Thyroid gland (tissue), 4 donors: ENCODE results near the gene ARHGDIB. TPM values are rescaled to one million over a fixed set of nuclear protein-coding genes. Genes with fewer than 3 reads are reported as not detected.

Experiments used
- DNase-seq, 2 donors: peaks; one replicate each; pipeline ENCODE4 v3.0.0-alpha.2; 2019
- H3K27ac ChIP-seq, 3 donors: fragments of 200-600 bp; sonication (generic); 1 replicate in 2 of 3; 2 replicates in 1 of 3; pipeline ENCODE4 v1.5.1; 2016 to 2019; ENCODE audit warnings: mild to moderate bottlenecking in 1 of 3, moderate library complexity in 1 of 3
- H3K27me3 ChIP-seq: fragments of 200-600 bp; sonication (generic); one replicate; pipeline ENCODE4 v1.5.1; 2019
- H3K36me3 ChIP-seq, 2 donors: fragments of 200-600 bp; sonication (generic); one replicate each; pipeline ENCODE4 v1.5.1; 2016 to 2019
- H3K4me1 ChIP-seq, 2 donors: fragments of 200-600 bp; sonication (generic); one replicate each; pipeline ENCODE4 v1.5.1; 2017 to 2019
- H3K4me3 ChIP-seq, 3 donors: fragments of 200-600 bp; sonication (generic); replicated peaks in 1 of 3; 1 replicate in 2 of 3; 2 replicates in 1 of 3; pipeline ENCODE4 v1.5.1; 2016; ENCODE audit warnings: mild to moderate bottlenecking in 1 of 3
- H3K9me3 ChIP-seq: fragments of 200-600 bp; sonication (generic); one replicate; pipeline ENCODE4 v1.5.1; 2017
- POLR2A ChIP-seq, 2 donors: fragments of 450-650 bp; IDR thresholded peaks; one replicate each; pipeline ENCODE4 v1.6.1; 2017; ENCODE audit warnings: antibody characterized with exemption in 2 of 2, mild to moderate bottlenecking in 2 of 2, moderate library complexity in 1 of 2
- WGBS, 2 donors: methylation state at CpG; one replicate each; pipeline ENCODE4 v1.1.5; 2017; 5-methylcytosine and 5-hydroxymethylcytosine counted together
- intact Hi-C: fragments of 100-400 bp; cut with DNase I; formaldehyde crosslinking; loops from one replicate; pipeline ENCODE4 v1.15.1; 2023
- total RNA-seq, 4 donors: library from RNA; depleted of rRNA; stranded (reverse); fragments of >200 nt; gene quantifications; one replicate each; pipeline ENCODE4 v1.2.3, GENCODE V29; 2016
- TF ChIP-seq, protein P1 (sequence below), 6 experiments: fragments of 200-600 bp in 3 of 6; fragments of 450-650 bp in 3 of 6; sonication (generic) in 3 of 6; IDR thresholded peaks; one replicate each; pipeline ENCODE4 v1.5.1; 2016 to 2019; ENCODE audit warnings: antibody characterized with exemption in 6 of 6, mild to moderate bottlenecking in 2 of 6, inconsistent platforms in 1 of 6, moderate library complexity in 1 of 6

The ARHGDIB gene
- total RNA-seq, 4 donors from 2014 or later, result 54.4 to 107 (median 65.9) TPM

DNA sequence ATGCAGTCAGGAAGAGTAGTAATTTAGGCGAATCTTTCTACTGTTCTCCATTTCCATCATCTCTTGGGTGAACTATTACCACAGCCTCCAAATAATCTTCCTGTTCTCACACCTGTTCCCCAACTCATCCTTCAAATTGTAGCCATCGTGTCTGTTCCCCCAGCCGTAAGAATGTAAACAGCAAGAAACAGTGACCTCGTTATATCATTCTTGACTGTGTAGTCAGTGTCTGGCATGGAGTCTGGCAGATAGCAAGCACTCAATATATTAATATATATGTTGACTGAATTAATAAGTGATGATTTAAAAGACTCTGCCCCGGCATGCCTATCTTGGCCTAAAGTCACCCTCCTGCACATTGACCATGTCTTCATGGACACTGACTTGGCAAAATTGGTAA is 31.7 kb upstream of the ARHGDIB start:
- TF ChIP-seq, protein P1, sequence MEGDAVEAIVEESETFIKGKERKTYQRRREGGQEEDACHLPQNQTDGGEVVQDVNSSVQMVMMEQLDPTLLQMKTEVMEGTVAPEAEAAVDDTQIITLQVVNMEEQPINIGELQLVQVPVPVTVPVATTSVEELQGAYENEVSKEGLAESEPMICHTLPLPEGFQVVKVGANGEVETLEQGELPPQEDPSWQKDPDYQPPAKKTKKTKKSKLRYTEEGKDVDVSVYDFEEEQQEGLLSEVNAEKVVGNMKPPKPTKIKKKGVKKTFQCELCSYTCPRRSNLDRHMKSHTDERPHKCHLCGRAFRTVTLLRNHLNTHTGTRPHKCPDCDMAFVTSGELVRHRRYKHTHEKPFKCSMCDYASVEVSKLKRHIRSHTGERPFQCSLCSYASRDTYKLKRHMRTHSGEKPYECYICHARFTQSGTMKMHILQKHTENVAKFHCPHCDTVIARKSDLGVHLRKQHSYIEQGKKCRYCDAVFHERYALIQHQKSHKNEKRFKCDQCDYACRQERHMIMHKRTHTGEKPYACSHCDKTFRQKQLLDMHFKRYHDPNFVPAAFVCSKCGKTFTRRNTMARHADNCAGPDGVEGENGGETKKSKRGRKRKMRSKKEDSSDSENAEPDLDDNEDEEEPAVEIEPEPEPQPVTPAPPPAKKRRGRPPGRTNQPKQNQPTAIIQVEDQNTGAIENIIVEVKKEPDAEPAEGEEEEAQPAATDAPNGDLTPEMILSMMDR (IDR thresholded peaks at IDR 0.05), result no peak
- no peak for TF ChIP-seq POLR2A (IDR thresholded peaks at IDR 0.05)
- Histone ChIP-seq H3K27ac (no peak overlapping the region), H3K4me1 (peaks cover 10 to 21% of the 10 kb centered on the region in 2 donors), H3K36me3 (no peaks in the 10 kb centered on the region), H3K27me3 (no peaks in the 10 kb centered on the region), H3K9me3 (no peaks in the 10 kb centered on the region), H3K4me3 (no peak overlapping the region)
- 97% methylated on average over 5 of the region's 5 CpGs for WGBS, 2 donors
- intact Hi-C loops, result loop anchor here (10.0 kb wide), 1 partner anchor 58 kb away; the partner anchor contains the start of gene ERP27
- no peak for DNase-seq

DNA sequence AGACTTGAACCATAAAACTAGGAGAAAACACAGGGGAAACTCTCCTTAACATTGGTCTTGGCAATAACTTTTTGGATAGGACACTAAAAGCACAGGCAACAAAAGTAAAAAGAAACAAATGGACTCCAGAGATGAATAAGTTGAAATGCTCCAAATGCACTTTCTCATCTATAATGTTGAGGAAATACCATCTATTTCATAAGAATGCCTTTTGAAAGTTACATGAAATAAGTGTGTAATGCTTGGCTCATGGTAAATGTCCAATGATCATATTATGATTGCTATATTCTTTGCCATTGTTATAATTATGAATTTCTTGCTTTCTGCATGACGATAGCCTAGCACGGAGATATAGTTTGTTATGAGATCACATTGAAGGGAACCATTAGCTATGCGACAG is 31.3 kb upstream of the ARHGDIB start:
- TF ChIP-seq, protein P1 (IDR thresholded peaks at IDR 0.05), result no peak
- no peak for TF ChIP-seq POLR2A (IDR thresholded peaks at IDR 0.05)
- Histone ChIP-seq H3K4me1 (peaks cover 10 to 21% of the 10 kb centered on the region in 2 donors), H3K27ac (no peak overlapping the region), H3K4me3 (no peak overlapping the region), H3K36me3 (no peaks in the 10 kb centered on the region), H3K27me3 (no peaks in the 10 kb centered on the region), H3K9me3 (no peaks in the 10 kb centered on the region)
- WGBS, 2 donors, result 94 to 96% methylated on average over 3 of the region's 3 CpGs
- intact Hi-C loops, result loop anchor here (10.0 kb wide), 1 partner anchor 58 kb away; the partner anchor contains the start of gene ERP27
- no peak for DNase-seq

DNA sequence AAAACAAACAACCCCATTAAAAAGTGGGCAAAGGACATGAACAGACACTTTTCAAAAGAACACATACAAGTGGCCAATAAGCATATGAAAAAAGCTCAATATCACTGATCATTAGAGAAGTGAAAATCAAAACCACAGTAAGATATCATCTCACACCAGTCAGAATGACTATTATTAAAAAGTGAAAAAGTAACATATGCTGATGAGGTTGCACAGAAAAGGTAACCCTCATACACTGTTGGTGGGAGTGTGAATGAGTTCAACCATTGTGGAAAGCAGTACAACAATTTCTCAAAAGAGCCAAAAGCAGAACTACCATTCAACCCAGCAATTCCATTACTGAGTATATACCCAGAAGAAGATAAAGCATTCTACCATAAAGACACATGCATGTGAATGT is 29.7 kb upstream of the ARHGDIB start:
- H3K27me3 ChIP-seq, result no peaks in the 10 kb centered on the region
- no peak overlapping the region for H3K4me3 ChIP-seq
- H3K4me1 ChIP-seq, result peaks cover 10 to 21% of the 10 kb centered on the region in 2 donors
- TF ChIP-seq, protein P1 (IDR thresholded peaks at IDR 0.05), result no peak
- no peak for TF ChIP-seq POLR2A (IDR thresholded peaks at IDR 0.05)
- H3K36me3 ChIP-seq, result no peaks in the 10 kb centered on the region
- H3K27ac ChIP-seq, result no peak overlapping the region
- no peak for DNase-seq
- intact Hi-C loops, result loop anchor here (10.0 kb wide), 1 partner anchor 56 kb away; the partner anchor contains the start of gene ERP27
- H3K9me3 ChIP-seq, result no peaks in the 10 kb centered on the region

DNA sequence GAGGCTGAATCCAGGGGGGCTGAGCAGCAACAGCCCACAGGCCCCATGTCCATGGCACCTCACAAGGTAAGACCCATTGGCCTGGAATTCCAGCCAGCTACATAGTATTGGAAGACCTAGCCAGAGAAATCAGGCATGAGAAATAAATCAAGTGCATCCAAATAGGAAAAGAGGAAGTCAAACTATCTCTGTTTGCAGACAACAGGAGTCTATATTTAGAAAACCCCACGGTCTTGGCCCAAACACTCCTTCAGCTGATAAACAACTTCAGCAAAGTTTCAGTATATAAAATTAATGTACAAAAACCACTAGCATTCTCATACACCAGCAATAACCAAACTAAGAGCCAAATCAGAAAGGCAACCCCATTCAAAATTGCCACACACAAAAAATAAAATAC is 28.4 kb upstream of the ARHGDIB start:
- intact Hi-C loops, result loop anchor here (10.0 kb wide), 1 partner anchor 55 kb away; the partner anchor contains the start of gene ERP27
- Histone ChIP-seq H3K36me3 (no peaks in the 10 kb centered on the region), H3K4me1 (peaks cover 6 to 14% of the 10 kb centered on the region in 2 donors), H3K27ac (no peak overlapping the region), H3K9me3 (no peaks in the 10 kb centered on the region), H3K27me3 (no peaks in the 10 kb centered on the region), H3K4me3 (no peak overlapping the region)
- TF ChIP-seq POLR2A (IDR thresholded peaks at IDR 0.05), result no peak
- DNase-seq, result no peak
- WGBS, 2 donors, result 59 to 68% methylated on average over 1 of the region's 1 CpG

DNA sequence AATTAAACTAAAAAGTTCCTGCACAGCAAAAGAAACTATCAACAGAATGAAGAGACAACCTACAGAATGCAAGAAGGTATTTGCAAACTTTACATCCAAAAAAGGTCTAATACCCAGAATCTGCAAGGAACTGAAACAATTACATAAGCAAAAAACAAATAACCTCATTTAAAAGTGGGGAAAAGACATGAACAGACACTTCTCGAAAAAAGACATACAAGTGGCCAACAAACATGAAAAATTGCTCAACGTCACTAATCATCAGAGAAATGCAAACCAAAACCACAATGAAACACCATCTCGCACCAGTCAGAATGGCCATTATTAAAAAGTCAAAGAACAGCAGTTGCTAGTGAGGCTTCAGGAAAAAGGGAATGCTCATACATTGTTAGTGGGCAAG is 26.6 kb upstream of the ARHGDIB start:
- peaks cover 0 to 2% of the 10 kb centered on the region in 2 donors for H3K4me1 ChIP-seq
- WGBS, 2 donors, result 95 to 97% methylated on average over 3 of the region's 3 CpGs
- TF ChIP-seq POLR2A (IDR thresholded peaks at IDR 0.05), result no peak
- TF ChIP-seq, protein P1 (IDR thresholded peaks at IDR 0.05), result no peak
- no peak for DNase-seq
- H3K27me3 ChIP-seq, result no peaks in the 10 kb centered on the region
- no peaks in the 10 kb centered on the region for H3K36me3 ChIP-seq
- intact Hi-C loops, result no loop called here
- no peak overlapping the region for H3K27ac ChIP-seq
- no peaks in the 10 kb centered on the region for H3K9me3 ChIP-seq
- H3K4me3 ChIP-seq, result no peak overlapping the region
